ENCODE data around the gene ENG.

DNA sequence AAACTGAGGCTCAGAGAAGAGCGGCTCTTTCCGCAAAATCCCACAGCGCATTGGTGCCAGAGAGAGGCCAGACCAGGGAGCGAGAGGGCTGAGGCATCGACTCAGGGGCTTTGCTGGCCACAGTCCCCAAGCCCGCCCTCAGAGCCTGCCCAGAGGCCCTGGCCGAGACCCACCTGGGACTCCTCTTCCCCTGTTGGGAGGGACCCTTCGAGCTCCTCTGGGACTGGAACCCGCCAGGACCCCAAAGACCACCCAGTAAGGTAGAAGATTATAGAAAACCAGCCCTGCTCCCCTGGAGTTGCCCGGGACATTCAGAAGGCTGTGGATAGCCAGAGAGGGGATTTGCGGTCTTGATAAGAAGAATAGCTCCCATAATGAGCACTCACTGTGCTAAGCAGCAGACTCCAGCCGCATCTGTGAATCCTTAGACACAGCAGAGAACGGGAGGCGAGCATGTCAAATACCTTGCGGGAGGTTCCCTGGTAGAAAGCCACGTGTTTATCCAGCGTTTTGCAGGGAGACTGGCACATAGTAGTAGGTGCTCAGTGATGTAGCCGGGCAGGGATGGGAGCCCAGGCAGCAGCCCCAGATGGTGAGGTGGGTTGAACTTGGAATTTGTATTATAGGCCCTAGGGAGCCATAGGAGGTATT lies 23.7 kb upstream of the ENG start:
- no peak for TF ChIP-seq POLR2A (IDR thresholded peaks at IDR 0.05)
- TF ChIP-seq, protein P1, sequence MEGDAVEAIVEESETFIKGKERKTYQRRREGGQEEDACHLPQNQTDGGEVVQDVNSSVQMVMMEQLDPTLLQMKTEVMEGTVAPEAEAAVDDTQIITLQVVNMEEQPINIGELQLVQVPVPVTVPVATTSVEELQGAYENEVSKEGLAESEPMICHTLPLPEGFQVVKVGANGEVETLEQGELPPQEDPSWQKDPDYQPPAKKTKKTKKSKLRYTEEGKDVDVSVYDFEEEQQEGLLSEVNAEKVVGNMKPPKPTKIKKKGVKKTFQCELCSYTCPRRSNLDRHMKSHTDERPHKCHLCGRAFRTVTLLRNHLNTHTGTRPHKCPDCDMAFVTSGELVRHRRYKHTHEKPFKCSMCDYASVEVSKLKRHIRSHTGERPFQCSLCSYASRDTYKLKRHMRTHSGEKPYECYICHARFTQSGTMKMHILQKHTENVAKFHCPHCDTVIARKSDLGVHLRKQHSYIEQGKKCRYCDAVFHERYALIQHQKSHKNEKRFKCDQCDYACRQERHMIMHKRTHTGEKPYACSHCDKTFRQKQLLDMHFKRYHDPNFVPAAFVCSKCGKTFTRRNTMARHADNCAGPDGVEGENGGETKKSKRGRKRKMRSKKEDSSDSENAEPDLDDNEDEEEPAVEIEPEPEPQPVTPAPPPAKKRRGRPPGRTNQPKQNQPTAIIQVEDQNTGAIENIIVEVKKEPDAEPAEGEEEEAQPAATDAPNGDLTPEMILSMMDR (IDR thresholded peaks at IDR 0.05), result no peak

Measured in esophagus squamous epithelium (tissue), 4 donors.